Peyer's patch (tissue), 4 donors: ENCODE results near the gene BIRC7.

Source experiments
- POLR2A ChIP-seq, 2 donors: fragments of 450-650 bp; IDR thresholded peaks; one replicate each; pipeline ENCODE4 v1.5.1; 2017; ENCODE audit warnings: antibody characterized with exemption in 2 of 2, mild to moderate bottlenecking in 2 of 2, moderate library complexity in 2 of 2
- TF ChIP-seq, protein P1 (sequence below), 6 experiments: fragments of 450-650 bp in 4 of 6; fragments of 200-600 bp in 2 of 6; sonication (generic) in 1 of 6; IDR thresholded peaks; one replicate each; pipeline ENCODE4 v1.5.1; 2017 to 2019; ENCODE audit warnings: antibody characterized with exemption in 6 of 6, mild to moderate bottlenecking in 3 of 6, moderate library complexity in 1 of 6

DNA sequence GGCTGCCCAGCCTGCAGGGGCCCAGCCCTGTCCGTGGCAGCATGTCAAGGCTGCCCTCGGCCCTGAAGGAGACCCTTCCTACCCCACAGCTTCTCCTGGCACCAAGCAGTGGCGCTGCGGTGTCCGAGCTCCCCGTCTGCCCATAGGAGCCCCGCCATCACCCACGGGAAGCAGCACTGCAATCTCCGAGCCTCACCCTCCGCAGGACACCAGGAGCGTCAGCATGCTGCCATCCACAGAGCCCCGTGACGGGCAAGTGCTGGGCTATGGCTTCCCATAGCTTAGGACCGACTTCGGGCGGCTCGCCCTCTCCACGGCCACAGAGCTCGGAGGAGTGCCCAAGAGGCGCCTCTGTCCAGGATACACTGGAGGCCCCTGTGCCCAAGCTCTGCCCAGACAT is 44.9 kb upstream of the BIRC7 start:
- TF ChIP-seq, protein P1, sequence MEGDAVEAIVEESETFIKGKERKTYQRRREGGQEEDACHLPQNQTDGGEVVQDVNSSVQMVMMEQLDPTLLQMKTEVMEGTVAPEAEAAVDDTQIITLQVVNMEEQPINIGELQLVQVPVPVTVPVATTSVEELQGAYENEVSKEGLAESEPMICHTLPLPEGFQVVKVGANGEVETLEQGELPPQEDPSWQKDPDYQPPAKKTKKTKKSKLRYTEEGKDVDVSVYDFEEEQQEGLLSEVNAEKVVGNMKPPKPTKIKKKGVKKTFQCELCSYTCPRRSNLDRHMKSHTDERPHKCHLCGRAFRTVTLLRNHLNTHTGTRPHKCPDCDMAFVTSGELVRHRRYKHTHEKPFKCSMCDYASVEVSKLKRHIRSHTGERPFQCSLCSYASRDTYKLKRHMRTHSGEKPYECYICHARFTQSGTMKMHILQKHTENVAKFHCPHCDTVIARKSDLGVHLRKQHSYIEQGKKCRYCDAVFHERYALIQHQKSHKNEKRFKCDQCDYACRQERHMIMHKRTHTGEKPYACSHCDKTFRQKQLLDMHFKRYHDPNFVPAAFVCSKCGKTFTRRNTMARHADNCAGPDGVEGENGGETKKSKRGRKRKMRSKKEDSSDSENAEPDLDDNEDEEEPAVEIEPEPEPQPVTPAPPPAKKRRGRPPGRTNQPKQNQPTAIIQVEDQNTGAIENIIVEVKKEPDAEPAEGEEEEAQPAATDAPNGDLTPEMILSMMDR (IDR thresholded peaks at IDR 0.05) = no peak
- no peak for TF ChIP-seq POLR2A (IDR thresholded peaks at IDR 0.05)
